Fibroblast of the aortic adventitia (primary cell): ENCODE measurements around the gene NLRP6. TPM values are rescaled to one million over a fixed set of nuclear protein-coding genes. Genes with fewer than 3 reads are reported as not detected.
A peak's percentile ranks its signal among the peaks of the same experiment; 100 is the strongest.
"Not testable (repeated sequence)": the region's sequence is repeated elsewhere in the genome, so short reads cannot be mapped to it uniquely, and the experiment has no call there.

ENCODE experiments used
- DNase-seq: peaks from one replicate; pipeline ENCODE4 v3.0.0-alpha.2; 2010; ENCODE audit warnings: low read depth
- H3K4me3 ChIP-seq: 2 replicates; pipeline ENCODE4 v1.5.1; 2011; ENCODE audit warnings: low read depth, mild to moderate bottlenecking, control low read depth, low read length, moderate library complexity
- total RNA-seq: library from RNA; depleted of rRNA; stranded (reverse); fragments of >200 nt; gene quantifications from 2 replicates; pipeline ENCODE4 v1.2.3, GENCODE V29; 2012; ENCODE audit warnings: low replicate concordance
- TF ChIP-seq, protein P1 (sequence below): IDR thresholded peaks from 2 replicates; pipeline ENCODE4 v1.5.1; 2011; ENCODE audit warnings: mild to moderate bottlenecking, low read length, control low read depth, inconsistent platforms; ENCODE audit not compliant: insufficient read depth

Gene NLRP6
- total RNA-seq, 1 donor, result not detected

DNA sequence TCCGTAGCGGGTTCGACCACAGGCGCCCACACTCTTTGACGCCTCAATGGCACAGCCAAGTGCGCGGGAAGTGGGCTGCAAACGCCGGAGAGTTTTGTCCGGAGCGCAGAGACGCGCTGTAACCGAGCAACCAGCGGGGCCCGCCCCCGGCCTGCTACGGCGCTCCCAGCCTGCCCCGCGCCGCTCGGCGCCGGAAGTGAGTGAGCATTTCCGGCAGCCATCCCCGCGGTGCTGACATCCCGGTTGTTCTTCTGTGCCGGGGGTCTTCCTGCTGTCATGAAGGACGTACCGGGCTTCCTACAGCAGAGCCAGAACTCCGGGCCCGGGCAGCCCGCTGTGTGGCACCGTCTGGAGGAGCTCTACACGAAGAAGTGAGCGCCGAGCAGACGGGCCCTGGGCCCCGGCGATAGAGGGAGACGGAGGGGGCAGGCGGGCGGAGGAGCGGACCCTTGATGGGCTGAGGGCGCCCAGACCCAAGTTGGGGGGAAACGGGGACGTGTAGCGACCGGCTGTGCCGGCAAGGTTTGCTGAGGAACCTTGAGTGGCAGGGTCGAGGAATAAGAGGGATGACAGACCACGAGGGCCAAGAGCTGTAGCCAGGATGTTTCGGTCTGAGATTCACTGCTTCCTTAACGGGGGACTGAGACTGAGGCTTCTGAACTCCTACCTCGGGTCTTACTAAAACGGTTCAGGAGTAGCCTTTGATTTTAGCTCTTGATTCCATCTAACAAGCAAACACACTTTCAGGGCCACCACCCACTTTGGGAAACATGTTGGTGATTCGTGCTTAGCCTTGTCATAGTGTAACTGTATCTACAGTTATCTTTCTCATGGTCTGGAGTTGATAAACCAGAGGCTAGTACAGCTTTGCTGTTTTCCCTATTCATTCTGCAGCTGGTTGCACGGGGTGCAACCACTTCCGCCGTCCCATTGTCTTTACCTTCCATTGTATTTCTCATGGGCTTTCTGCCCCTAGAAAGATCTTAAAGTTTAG is 41.1 kb upstream of the NLRP6 start, which contains the start of gene PSMD13:
Gene PSMD13, plus strand, starts transcription at position 203 of the 994 bp plus-strand sequence. Its CDS starts 74 bp downstream, at position 277.
- TF ChIP-seq, protein P1, sequence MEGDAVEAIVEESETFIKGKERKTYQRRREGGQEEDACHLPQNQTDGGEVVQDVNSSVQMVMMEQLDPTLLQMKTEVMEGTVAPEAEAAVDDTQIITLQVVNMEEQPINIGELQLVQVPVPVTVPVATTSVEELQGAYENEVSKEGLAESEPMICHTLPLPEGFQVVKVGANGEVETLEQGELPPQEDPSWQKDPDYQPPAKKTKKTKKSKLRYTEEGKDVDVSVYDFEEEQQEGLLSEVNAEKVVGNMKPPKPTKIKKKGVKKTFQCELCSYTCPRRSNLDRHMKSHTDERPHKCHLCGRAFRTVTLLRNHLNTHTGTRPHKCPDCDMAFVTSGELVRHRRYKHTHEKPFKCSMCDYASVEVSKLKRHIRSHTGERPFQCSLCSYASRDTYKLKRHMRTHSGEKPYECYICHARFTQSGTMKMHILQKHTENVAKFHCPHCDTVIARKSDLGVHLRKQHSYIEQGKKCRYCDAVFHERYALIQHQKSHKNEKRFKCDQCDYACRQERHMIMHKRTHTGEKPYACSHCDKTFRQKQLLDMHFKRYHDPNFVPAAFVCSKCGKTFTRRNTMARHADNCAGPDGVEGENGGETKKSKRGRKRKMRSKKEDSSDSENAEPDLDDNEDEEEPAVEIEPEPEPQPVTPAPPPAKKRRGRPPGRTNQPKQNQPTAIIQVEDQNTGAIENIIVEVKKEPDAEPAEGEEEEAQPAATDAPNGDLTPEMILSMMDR, result no peak

DNA sequence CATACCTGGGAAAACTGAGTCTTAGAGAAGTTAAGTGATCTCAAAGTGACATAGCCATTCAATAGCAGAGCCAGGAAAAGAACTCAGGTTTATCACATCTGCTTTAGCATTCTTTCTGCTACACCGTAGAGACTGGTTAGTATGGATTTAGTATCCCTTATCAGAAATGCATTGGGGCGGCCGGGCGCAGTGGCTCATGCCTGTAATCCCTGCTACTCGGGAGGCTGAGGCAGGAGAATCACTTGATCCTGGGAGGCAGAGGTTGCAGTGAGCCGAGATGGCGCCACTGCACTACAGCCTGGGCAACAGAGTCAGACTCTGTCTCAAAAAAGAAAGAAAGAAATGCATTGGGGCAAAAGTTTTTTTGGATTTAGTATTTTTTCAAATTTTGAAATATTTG is 39.9 kb upstream of the NLRP6 start:
- DNase-seq, result not testable (repeated sequence)
- H3K4me3 ChIP-seq, result peak overlapping the region; percentile 23

More for the DNA sequence above, 41.1 kb upstream of the NLRP6 start, which contains the start of gene PSMD13:
- peak within 1 kb of the TSS; percentile 78 for H3K4me3 ChIP-seq
- DNase-seq, result peak; percentile 73

DNA sequence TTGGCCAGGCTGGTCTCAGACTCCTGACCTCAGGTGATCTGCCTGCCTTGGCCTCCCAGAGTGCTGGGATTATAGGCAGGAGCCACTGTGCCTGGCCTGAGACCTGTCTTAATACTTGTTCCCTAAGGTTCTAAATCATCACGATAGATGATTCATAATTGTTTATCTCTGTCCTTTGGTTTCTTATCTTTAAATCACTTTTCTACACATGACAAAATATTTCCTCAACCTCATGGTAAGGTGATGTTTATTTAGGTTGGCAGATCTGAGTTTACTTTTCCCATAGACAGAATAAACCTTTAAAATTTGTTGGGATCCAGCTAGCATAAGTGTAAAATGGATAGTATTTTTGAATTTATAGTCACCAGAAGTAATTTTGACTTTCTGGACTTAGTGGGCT is 37.9 kb upstream of the NLRP6 start:
- TF ChIP-seq, protein P1, result no peak
- no peak overlapping the region for H3K4me3 ChIP-seq
- no peak for DNase-seq

DNA sequence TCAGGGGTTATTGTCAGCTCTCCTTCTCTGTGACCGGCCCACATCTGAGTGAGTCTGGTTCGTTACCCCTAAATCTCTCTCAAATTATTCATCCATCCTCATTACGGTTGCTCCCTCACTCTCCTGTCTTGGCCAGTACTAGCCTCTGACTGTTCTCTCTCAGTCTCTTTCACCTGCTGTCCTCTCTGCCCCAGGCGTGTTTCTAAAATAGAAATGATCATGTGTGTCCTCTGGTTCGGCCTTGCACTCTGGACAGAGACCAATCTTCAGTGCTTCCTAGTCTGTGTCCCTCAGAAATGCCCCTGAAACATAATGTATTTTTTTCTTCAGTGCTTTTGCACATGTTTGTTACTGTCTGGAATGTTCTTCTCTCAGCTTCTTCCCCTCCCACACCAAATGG is 36.6 kb upstream of the NLRP6 start:
- TF ChIP-seq, protein P1, result no peak
- no peak for DNase-seq
- no peak overlapping the region for H3K4me3 ChIP-seq

DNA sequence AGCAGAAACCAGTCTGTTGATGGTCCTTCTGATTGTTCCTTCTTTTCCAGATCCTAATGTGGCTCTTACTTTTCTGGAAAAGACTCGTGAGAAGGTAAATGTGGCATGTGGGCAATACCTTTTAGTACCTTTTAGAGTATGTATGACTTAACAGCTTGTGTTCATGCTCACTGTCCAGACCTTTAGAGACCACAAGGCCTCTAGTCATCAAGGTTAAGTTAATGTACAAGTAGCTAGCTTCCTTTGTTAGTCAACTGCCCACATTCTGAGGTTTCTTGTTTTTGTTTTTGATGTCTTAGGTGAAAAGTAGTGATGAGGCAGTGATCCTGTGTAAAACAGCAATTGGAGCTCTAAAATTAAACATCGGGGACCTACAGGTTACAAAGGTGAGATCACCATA is 33.8 kb upstream of the NLRP6 start:
- TF ChIP-seq, protein P1, result no peak
- DNase-seq, result no peak
- H3K4me3 ChIP-seq, result no peak overlapping the region

DNA sequence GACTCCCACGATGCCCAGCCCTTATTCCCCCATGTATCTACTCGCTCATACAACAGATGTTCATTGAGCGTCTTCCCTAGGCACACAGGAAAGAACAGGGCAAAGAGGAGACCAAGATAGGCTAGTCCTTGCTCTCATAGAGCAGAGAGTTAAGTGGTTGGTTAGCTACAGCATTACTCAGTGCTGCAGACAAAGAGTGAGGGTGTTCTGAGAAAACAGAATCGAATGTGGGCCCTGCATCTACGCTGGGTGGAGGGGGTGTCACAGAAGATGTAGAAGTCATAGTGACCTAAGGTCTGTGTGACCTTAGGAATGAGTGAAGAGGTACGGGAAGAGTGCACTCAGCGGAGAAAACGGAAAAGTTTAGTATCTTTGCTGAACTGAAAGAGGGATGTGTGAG is 29.1 kb upstream of the NLRP6 start:
- H3K4me3 ChIP-seq, result no peak overlapping the region
- TF ChIP-seq, protein P1, result no peak
- DNase-seq, result no peak

DNA sequence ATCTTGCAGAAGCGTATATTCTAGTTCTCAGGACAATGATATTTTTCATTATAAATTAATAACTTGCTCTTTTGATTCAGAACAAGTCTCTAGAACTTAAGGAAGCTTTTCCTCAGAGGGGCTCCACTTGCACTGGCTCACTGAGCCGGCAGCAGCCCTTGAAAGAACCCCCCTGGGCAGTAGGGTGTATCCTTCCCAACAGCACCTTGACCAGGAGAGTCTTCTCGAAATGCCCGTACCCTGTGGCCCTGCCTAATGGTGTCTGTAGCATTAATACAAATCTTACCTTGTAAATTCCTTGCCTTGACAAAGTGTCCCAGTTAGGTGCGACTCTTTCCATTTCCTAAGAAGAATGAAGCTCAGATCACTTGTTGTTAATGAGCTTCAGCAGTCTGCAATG is 27.9 kb upstream of the NLRP6 start:
- TF ChIP-seq, protein P1, result no peak
- no peak for DNase-seq
- no peak overlapping the region for H3K4me3 ChIP-seq
